Fibroblast of lung (primary cell): ENCODE measurements around the gene CDK6. TPM values are rescaled to one million over a fixed set of nuclear protein-coding genes. Genes with fewer than 3 reads are reported as not detected.

Source experiments
- DNase-seq, 2 donors: peaks; one replicate each; pipeline versions ENCODE4 v3.0.0 to v3.0.0-alpha.2; 2010; ENCODE audit warnings: low read depth in 2 of 2
- H2AFZ ChIP-seq: 2 replicates; pipeline ENCODE4 v1.5.1; 2012; ENCODE audit warnings: low read length, control low read depth, inconsistent platforms
- H3K27ac ChIP-seq: 2 replicates; pipeline ENCODE4 v1.5.1; 2011; ENCODE audit warnings: low read length, control low read depth; ENCODE audit not compliant: insufficient read depth
- H3K27me3 ChIP-seq: 2 replicates; pipeline ENCODE4 v1.5.1; 2011; ENCODE audit warnings: mild to moderate bottlenecking, low read length; ENCODE audit not compliant: control insufficient read depth, insufficient read depth
- H3K36me3 ChIP-seq: 2 replicates; pipeline ENCODE4 v1.5.1; 2011; ENCODE audit warnings: low read length; ENCODE audit not compliant: control insufficient read depth, insufficient read depth
- H3K4me1 ChIP-seq: 2 replicates; pipeline ENCODE4 v1.5.1; 2011; ENCODE audit warnings: low read length; ENCODE audit not compliant: control insufficient read depth, insufficient read depth; ENCODE audit errors: extremely low read depth
- H3K4me2 ChIP-seq: 2 replicates; pipeline ENCODE4 v1.5.1; 2011; ENCODE audit warnings: low read length, control low read depth; ENCODE audit not compliant: insufficient read depth; ENCODE audit errors: extremely low read depth
- H3K4me3 ChIP-seq, 4 experiments: fragments of 200-600 bp in 1 of 4; sonication (generic) in 1 of 4; replicated peaks in 1 of 4; 2 replicates each; pipeline ENCODE4 v1.5.1; 2011 to 2016; ENCODE audit warnings: low read length in 4 of 4, low read depth in 3 of 4, mild to moderate bottlenecking in 3 of 4, control low read depth in 2 of 4, inconsistent platforms in 1 of 4, mixed read lengths in 1 of 4; ENCODE audit not compliant: insufficient read depth in 1 of 4; ENCODE audit errors: control extremely low read depth in 1 of 4
- H3K79me2 ChIP-seq: 2 replicates; pipeline ENCODE4 v1.5.1; 2012; ENCODE audit warnings: mild to moderate bottlenecking, low read length, inconsistent platforms; ENCODE audit not compliant: control insufficient read depth, insufficient read depth
- H3K9ac ChIP-seq: 2 replicates; pipeline ENCODE4 v1.5.1; 2011; ENCODE audit warnings: mild to moderate bottlenecking, low read length, control low read depth; ENCODE audit not compliant: insufficient read depth
- H3K9me3 ChIP-seq: 2 replicates; pipeline ENCODE4 v1.5.1; 2012; ENCODE audit warnings: low read depth, low read length; ENCODE audit not compliant: control insufficient read depth, insufficient read depth
- H4K20me1 ChIP-seq: 2 replicates; pipeline ENCODE4 v1.5.1; 2011; ENCODE audit warnings: low read length; ENCODE audit not compliant: control insufficient read depth, insufficient read depth; ENCODE audit errors: extremely low read depth
- EZH2 ChIP-seq: IDR thresholded peaks from 2 replicates; pipeline ENCODE4 v1.5.1; 2012; ENCODE audit warnings: low read length, control low read depth, mild to moderate bottlenecking; ENCODE audit errors: missing control alignments
- polyA plus RNA-seq, 2 donors: library from polyadenylated mRNA; depleted of rRNA in 1 of 2; stranded (reverse) in 1 of 2; unstranded in 1 of 2; fragments of >200 nt; gene quantifications; 2 replicates each; pipeline ENCODE4 v1.2.1, GENCODE V29; 2011 to 2012; ENCODE audit warnings: missing spikeins in 1 of 2
- total RNA-seq: library from RNA; depleted of rRNA; stranded (reverse); fragments of >200 nt; gene quantifications from 2 replicates; pipeline ENCODE4 v1.2.1, GENCODE V29; 2014
- TF ChIP-seq, protein P1 (sequence below), 2 donors: IDR thresholded peaks in 1 of 2; conservative IDR thresholded peaks in 1 of 2; 1 replicate in 1 of 2; 2 replicates in 1 of 2; pipeline ENCODE4 v1.5.1; 2011 to 2012; ENCODE audit warnings: low read length in 2 of 2, control low read depth in 1 of 2, inconsistent platforms in 1 of 2, low read depth in 1 of 2, mild to moderate bottlenecking in 1 of 2

CDK6 gene
- total and polyA plus RNA-seq, 2 donors (not counting 1 experiment from before 2014, with no cell fraction given): 17.8 to 19.2 TPM

- Histone ChIP-seq H2AFZ (no peak overlapping the region), H3K4me3 (peak overlapping the region; percentile 77 to 96 (median 86)), H3K9me3 (no peaks in the 10 kb centered on the region), H3K9ac (no peak overlapping the region), H4K20me1 (peaks cover 5% of the 10 kb centered on the region), H3K27me3 (no peaks in the 10 kb centered on the region), H3K36me3 (no peaks in the 10 kb centered on the region), H3K4me2 (peak overlapping the region; percentile 86), H3K4me1 (peaks cover 7% of the 10 kb centered on the region), H3K27ac (no peak overlapping the region), H3K79me2 (peaks cover 63% of the 10 kb centered on the region)
- DNase-seq: peak in 1 of 2 donors; percentile 35
- no peak for TF ChIP-seq EZH2
- TF ChIP-seq, protein P1, sequence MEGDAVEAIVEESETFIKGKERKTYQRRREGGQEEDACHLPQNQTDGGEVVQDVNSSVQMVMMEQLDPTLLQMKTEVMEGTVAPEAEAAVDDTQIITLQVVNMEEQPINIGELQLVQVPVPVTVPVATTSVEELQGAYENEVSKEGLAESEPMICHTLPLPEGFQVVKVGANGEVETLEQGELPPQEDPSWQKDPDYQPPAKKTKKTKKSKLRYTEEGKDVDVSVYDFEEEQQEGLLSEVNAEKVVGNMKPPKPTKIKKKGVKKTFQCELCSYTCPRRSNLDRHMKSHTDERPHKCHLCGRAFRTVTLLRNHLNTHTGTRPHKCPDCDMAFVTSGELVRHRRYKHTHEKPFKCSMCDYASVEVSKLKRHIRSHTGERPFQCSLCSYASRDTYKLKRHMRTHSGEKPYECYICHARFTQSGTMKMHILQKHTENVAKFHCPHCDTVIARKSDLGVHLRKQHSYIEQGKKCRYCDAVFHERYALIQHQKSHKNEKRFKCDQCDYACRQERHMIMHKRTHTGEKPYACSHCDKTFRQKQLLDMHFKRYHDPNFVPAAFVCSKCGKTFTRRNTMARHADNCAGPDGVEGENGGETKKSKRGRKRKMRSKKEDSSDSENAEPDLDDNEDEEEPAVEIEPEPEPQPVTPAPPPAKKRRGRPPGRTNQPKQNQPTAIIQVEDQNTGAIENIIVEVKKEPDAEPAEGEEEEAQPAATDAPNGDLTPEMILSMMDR (conservative IDR thresholded peaks at IDR 0.05 in 1 of 2, IDR thresholded peaks at IDR 0.05 in 1 of 2; ENCODE audit: low read depth in 1 of 2, low read length in 2 of 2): no peak
Observed at GRCh38 chr7:92588561-92588960, 247.8 kb downstream of the CDK6 start.

- H3K27me3 ChIP-seq: no peaks in the 10 kb centered on the region
- peaks cover 80% of the 10 kb centered on the region for H3K79me2 ChIP-seq
- H3K9ac ChIP-seq: no peak overlapping the region
- H2AFZ ChIP-seq: no peak overlapping the region
- peak overlapping the region; percentile 44 for H3K4me2 ChIP-seq
- peaks cover 7% of the 10 kb centered on the region for H3K4me1 ChIP-seq
- H3K4me3 ChIP-seq: peak overlapping the region in 1 of 4 experiments; percentile 0
- TF ChIP-seq EZH2: no peak
- TF ChIP-seq, protein P1 (conservative IDR thresholded peaks at IDR 0.05 in 1 of 2, IDR thresholded peaks at IDR 0.05 in 1 of 2; ENCODE audit: low read depth in 1 of 2, low read length in 2 of 2): no peak
- peaks cover 5% of the 10 kb centered on the region for H4K20me1 ChIP-seq
- H3K36me3 ChIP-seq: no peaks in the 10 kb centered on the region
- no peaks in the 10 kb centered on the region for H3K9me3 ChIP-seq
- no peak for DNase-seq
- peak overlapping the region; percentile 15 for H3K27ac ChIP-seq
Observed at GRCh38 chr7:92586841-92587240, 249.5 kb downstream of the CDK6 start.

GRCh38 chr7:92586403-92586802 lies 250.0 kb downstream of the CDK6 start:
- H3K9me3 ChIP-seq: no peaks in the 10 kb centered on the region
- peak; percentile 40 to 79 for DNase-seq
- H3K27me3 ChIP-seq: no peaks in the 10 kb centered on the region
- H3K4me1 ChIP-seq: peaks cover 7% of the 10 kb centered on the region
- TF ChIP-seq, protein P1 (conservative IDR thresholded peaks at IDR 0.05 in 1 of 2, IDR thresholded peaks at IDR 0.05 in 1 of 2; ENCODE audit: low read depth in 1 of 2, low read length in 2 of 2): no peak
- no peak overlapping the region for H3K9ac ChIP-seq
- no peak overlapping the region for H2AFZ ChIP-seq
- H3K4me3 ChIP-seq: peak overlapping the region in 1 of 4 experiments; percentile 50
- H3K4me2 ChIP-seq: peak overlapping the region; percentile 54
- H3K36me3 ChIP-seq: no peaks in the 10 kb centered on the region
- H3K79me2 ChIP-seq: peaks cover 84% of the 10 kb centered on the region
- H4K20me1 ChIP-seq: peaks cover 5% of the 10 kb centered on the region
- no peak overlapping the region for H3K27ac ChIP-seq
